Measurements from ENCODE around the gene MOV10L1. TPM values are rescaled to one million over a fixed set of nuclear protein-coding genes. Genes with fewer than 3 reads are reported as not detected.

Gene MOV10L1
- total RNA-seq, 2 experiments from 2014 or later, result 0.22 to 1.1 TPM

DNA sequence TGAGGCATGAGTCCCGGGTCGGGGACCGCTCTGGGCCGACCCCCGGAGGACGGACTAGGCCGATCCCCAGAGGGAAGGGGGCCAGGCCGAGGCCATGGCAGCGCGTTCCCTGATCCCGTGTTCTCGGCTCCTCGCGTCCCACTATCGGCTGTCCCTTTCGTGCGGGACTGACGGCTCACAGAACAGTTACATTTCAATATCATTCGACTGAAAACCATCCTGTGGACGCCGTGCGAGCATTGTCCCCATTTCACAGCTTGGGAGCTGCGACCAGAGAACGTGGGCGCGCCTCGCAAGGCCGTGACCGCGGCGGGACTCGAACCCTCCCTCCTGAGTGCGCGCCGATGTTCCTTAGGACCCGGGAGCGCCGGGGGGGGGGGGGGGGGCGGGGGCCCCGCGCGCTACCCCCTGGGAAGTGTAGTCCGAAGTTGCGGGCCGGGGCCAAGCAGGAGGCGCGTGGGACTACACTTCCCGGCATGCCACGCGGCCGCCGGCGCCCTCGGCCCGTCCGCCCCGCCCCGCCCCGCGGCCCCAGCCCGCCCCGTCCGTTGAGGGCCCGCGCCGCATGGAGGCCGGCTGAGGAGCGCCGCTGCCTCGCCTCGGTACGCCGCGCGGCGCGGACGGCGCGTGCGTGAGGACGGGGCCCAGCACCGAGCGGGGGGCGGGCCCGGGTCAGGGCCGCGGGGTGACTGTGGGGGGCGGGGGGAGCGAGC, 95.7 kb downstream of the MOV10L1 start, which contains the start of gene TRABD:
Gene TRABD (plus strand): TSS at position 539 of the 713 bp plus-strand sequence. CDS start 7,148 bp downstream, outside the sequence.
- intact Hi-C loops (cut with micrococcal nuclease; ENCODE audit: unreplicated experiment), result no loop called here
- Histone ChIP-seq H4K20me1 (ENCODE audit: insufficient read depth, low read length) (no peaks in the 10 kb centered on the region), H3K9me3 (ENCODE audit: low read length) (no peaks in the 10 kb centered on the region), H3K4me2 (ENCODE audit: low read length) (peak within 1 kb of the TSS; percentile 92), H3K27ac (ENCODE audit: low read depth, low read length, poor library complexity, severe bottlenecking) (peak within 1 kb of the TSS; percentile 99), H3K36me3 (ENCODE audit: insufficient read depth, low read length) (peaks cover 17% of the 10 kb centered on the region), H3K79me2 (ENCODE audit: insufficient read depth, low read depth, low read length) (peaks cover 29% of the 10 kb centered on the region), H3K4me1 (ENCODE audit: insufficient read depth, low read length, poor library complexity, severe bottlenecking) (peaks cover 38% of the 10 kb centered on the region), H3K4me3 (ENCODE audit: low read depth, low read length, poor library complexity, severe bottlenecking) (peak within 1 kb of the TSS; percentile 81), H2AFZ (ENCODE audit: low read length) (peak within 1 kb of the TSS; percentile 26; the same call in 1 of the 2 replicates), H3K9me2 (ENCODE audit: insufficient read depth, low read length) (no peaks in the 10 kb centered on the region)
- peak; percentile 95 for DNase-seq (ENCODE audit: low spot score)
- TF ChIP-seq, protein P1, sequence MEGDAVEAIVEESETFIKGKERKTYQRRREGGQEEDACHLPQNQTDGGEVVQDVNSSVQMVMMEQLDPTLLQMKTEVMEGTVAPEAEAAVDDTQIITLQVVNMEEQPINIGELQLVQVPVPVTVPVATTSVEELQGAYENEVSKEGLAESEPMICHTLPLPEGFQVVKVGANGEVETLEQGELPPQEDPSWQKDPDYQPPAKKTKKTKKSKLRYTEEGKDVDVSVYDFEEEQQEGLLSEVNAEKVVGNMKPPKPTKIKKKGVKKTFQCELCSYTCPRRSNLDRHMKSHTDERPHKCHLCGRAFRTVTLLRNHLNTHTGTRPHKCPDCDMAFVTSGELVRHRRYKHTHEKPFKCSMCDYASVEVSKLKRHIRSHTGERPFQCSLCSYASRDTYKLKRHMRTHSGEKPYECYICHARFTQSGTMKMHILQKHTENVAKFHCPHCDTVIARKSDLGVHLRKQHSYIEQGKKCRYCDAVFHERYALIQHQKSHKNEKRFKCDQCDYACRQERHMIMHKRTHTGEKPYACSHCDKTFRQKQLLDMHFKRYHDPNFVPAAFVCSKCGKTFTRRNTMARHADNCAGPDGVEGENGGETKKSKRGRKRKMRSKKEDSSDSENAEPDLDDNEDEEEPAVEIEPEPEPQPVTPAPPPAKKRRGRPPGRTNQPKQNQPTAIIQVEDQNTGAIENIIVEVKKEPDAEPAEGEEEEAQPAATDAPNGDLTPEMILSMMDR (conservative IDR thresholded peaks at IDR 0.05; ENCODE audit: low read length), result no peak
- no peak for TF ChIP-seq EZH2phosphoT487 (IDR thresholded peaks at IDR 0.05; ENCODE audit: borderline replicate concordance, low read depth, low read length)
- POLR2A ChIA-PET, result no interaction called here
- CTCF ChIA-PET (ENCODE audit: unreplicated experiment), result no interaction called here
- no TSS peak for BruUV-seq (replicated peaks)

DNA sequence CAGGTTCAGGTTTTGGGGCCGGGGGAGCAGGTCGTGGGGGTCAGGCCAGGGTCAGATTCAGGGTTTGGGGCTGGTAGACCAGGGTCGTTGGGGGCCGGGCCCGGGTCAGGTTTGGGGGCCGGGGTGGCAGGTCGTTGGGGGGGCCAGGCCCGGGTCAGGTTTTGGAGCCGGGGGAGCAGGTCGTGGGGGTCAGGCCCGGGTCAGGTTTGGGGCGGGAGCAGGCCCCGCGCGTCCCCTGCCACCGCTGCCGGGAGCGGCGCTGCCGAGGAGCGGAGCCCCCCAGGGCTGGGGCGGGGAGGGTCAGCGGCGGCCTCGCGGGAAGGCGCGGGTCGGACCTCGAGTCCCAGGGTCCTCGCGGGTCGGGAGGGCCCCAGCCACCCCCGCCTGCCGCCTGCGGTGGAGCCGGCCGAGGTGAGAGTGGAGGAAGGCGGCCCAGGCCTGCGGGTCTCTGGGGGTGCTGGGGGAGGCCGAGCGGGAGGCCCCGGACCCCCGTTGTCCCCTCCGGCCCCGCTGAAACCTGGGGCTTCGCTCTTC, 96.4 kb downstream of the MOV10L1 start:
- ChIA-PET POLR2A (interaction anchor here (0.6 kb wide), 1 partner anchor 322 kb away, joined by 3 read pairs; the partner anchor contains the start of gene NCAPH2), CTCF (ENCODE audit: unreplicated experiment) (no interaction called here)
- peaks cover 17% of the 10 kb centered on the region for H3K36me3 ChIP-seq (ENCODE audit: insufficient read depth, low read length)
- intact Hi-C loops (cut with micrococcal nuclease; ENCODE audit: unreplicated experiment), result no loop called here
- no TSS peak for BruUV-seq (replicated peaks)
- peaks cover 44% of the 10 kb centered on the region for H3K4me1 ChIP-seq (ENCODE audit: insufficient read depth, low read length, poor library complexity, severe bottlenecking)
- peak overlapping the region; percentile 92 for H3K4me2 ChIP-seq (ENCODE audit: low read length)
- H3K4me3 ChIP-seq (ENCODE audit: low read depth, low read length, poor library complexity, severe bottlenecking), result peak overlapping the region; percentile 81
- no peaks in the 10 kb centered on the region for H4K20me1 ChIP-seq (ENCODE audit: insufficient read depth, low read length)
- DNase-seq (ENCODE audit: low spot score), result peak; percentile 33
- TF ChIP-seq, protein P1 (conservative IDR thresholded peaks at IDR 0.05; ENCODE audit: low read length), result no peak
- TF ChIP-seq EZH2phosphoT487 (IDR thresholded peaks at IDR 0.05; ENCODE audit: borderline replicate concordance, low read depth, low read length), result no peak
- H3K9me3 ChIP-seq (ENCODE audit: low read length), result no peaks in the 10 kb centered on the region
- H3K79me2 ChIP-seq (ENCODE audit: insufficient read depth, low read depth, low read length), result peaks cover 29% of the 10 kb centered on the region
- peak overlapping the region; percentile 99 for H3K27ac ChIP-seq (ENCODE audit: low read depth, low read length, poor library complexity, severe bottlenecking)
- no peaks in the 10 kb centered on the region for H3K9me2 ChIP-seq (ENCODE audit: insufficient read depth, low read length)
- H2AFZ ChIP-seq (ENCODE audit: low read length), result no peak overlapping the region
